K562 (cell line): ENCODE data around the gene LCE7A. TPM values are rescaled to one million over a fixed set of nuclear protein-coding genes. Genes with fewer than 3 reads are reported as not detected.

ENCODE experiments used
- ATAC-seq: fragments of 200-7000 bp; cut with Tn5 transposase; 3 replicates; pipeline ENCODE4 v1.9.1; 2020; ENCODE audit warnings: moderate library complexity
- BruUV-seq: library from RNA; stranded (reverse); fragments of 400-500 nt; replicated peaks from 2 replicates; lab custom pipeline; 2021; lab: Mats Ljungman, UMichigan
- CTCF ChIA-PET: fragments of 300-600 bp; formaldehyde crosslinking; extraction: SDS; loops from one replicate; lab custom pipeline; 2021; ENCODE audit warnings: low intra/inter-chr PET ratio; lab: Yijun Ruan, JAX
- POLR2A ChIA-PET: fragments of 300-600, 350-650 bp; sonication (Branson Sonifier 250); formaldehyde crosslinking; extraction: SDS; loops from one replicate; lab custom pipeline; 2021; ENCODE audit warnings: antibody characterized with exemption, inconsistent platforms; lab: Yijun Ruan, JAX
- DNase-seq, 4 experiments: peaks; one replicate each; pipeline versions ENCODE4 v3.0.0 to v3.0.0-alpha.2; 2011 to 2018; ENCODE audit warnings: low spot score in 3 of 4, mixed read lengths in 3 of 4; ENCODE audit errors: extremely low read depth in 1 of 4
- FAIRE-seq: peaks from 2 replicates; lab custom pipeline; 2011; peaks lifted over from hg19 to GRCh38; lab: Jason Lieb, UNC
- H2AFZ ChIP-seq: 2 replicates; pipeline ENCODE4 v1.6.0; 2011; ENCODE audit warnings: low read depth, low read length, control low read depth, inconsistent platforms
- H3K27ac ChIP-seq: fragments of 200-600 bp; 3 replicates; pipeline ENCODE4 v1.8.0; 2011; ENCODE audit warnings: low read depth, mild to moderate bottlenecking, control low read depth, inconsistent platforms, low read length, moderate library complexity, mixed read lengths; ENCODE audit errors: extremely low read depth
- H3K27me3 ChIP-seq, 2 experiments: fragments of 300-600 bp in 1 of 2; 2 replicates in 1 of 2; 3 replicates in 1 of 2; pipeline versions ENCODE4 v1.6.0 to v1.8.0; 2011; ENCODE audit warnings: inconsistent platforms in 2 of 2, low read length in 2 of 2, mild to moderate bottlenecking in 1 of 2, mixed read lengths in 1 of 2, moderate library complexity in 1 of 2; ENCODE audit not compliant: control insufficient read depth in 2 of 2, insufficient read depth in 2 of 2
- H3K36me3 ChIP-seq: fragments of 300-600 bp; 3 replicates; pipeline ENCODE4 v1.8.0; 2011; ENCODE audit warnings: mild to moderate bottlenecking, low read length, inconsistent platforms; ENCODE audit not compliant: control insufficient read depth, insufficient read depth
- H3K4me1 ChIP-seq, 2 experiments: fragments of 200-600 bp in 1 of 2; replicated peaks in 1 of 2; 2 replicates in 1 of 2; 3 replicates in 1 of 2; pipeline versions ENCODE4 v1.5.1 to v1.8.0; 2011; ENCODE audit warnings: inconsistent platforms in 2 of 2, low read length in 2 of 2, mild to moderate bottlenecking in 1 of 2, mixed read lengths in 1 of 2, moderate library complexity in 1 of 2; ENCODE audit not compliant: control insufficient read depth in 2 of 2, insufficient read depth in 2 of 2
- H3K4me2 ChIP-seq: 2 replicates; pipeline ENCODE4 v1.6.1; 2011; ENCODE audit warnings: low read length, control low read depth, inconsistent platforms, mixed read lengths; ENCODE audit not compliant: insufficient read depth
- H3K4me3 ChIP-seq: fragments of 200-600 bp; sonication (generic), shearing (Covaris generic); 2 replicates; pipeline ENCODE4 v1.5.1; 2016; ENCODE audit warnings: control low read depth, inconsistent platforms
- H3K79me2 ChIP-seq: fragments of 200-600 bp; 3 replicates; pipeline ENCODE4 v1.8.0; 2011; ENCODE audit warnings: low read length, inconsistent platforms; ENCODE audit not compliant: control insufficient read depth, insufficient read depth
- H3K9ac ChIP-seq, 2 experiments: 2 replicates each; pipeline versions ENCODE4 v1.6.0 to v1.6.1; 2011; ENCODE audit warnings: low read depth in 2 of 2, low read length in 2 of 2, control low read depth in 1 of 2, inconsistent platforms in 1 of 2, mild to moderate bottlenecking in 1 of 2, mixed read lengths in 1 of 2; ENCODE audit not compliant: insufficient read depth in 1 of 2
- H3K9me1 ChIP-seq: one replicate; pipeline ENCODE4 v1.6.0; 2011; ENCODE audit warnings: inconsistent platforms, mild to moderate bottlenecking, low read length, moderate library complexity; ENCODE audit not compliant: control insufficient read depth, insufficient read depth
- H3K9me3 ChIP-seq: replicated peaks from 2 replicates; pipeline ENCODE4 v1.5.1; 2011; ENCODE audit warnings: low read depth, low read length, inconsistent platforms; ENCODE audit not compliant: control insufficient read depth, insufficient read depth
- H4K20me1 ChIP-seq: replicated peaks from 2 replicates; pipeline ENCODE4 v1.6.1; 2011; ENCODE audit warnings: low read length, inconsistent platforms, mixed read lengths; ENCODE audit not compliant: control insufficient read depth, insufficient read depth
- DMBX1 ChIP-seq: fragments of 250-450 bp; sonication (Bioruptor Pico); IDR thresholded peaks from 2 replicates; pipeline ENCODE4 v1.8.0; 2022; ENCODE audit warnings: inconsistent platforms, mild to moderate bottlenecking, moderate library complexity, borderline replicate concordance
- ELF4 ChIP-seq: fragments of 450-650 bp; formaldehyde crosslinking; IDR thresholded peaks from 2 replicates; pipeline ENCODE4 v1.4.0; 2022; ENCODE audit warnings: missing genetic modification characterization
- EP300 ChIP-seq: IDR thresholded peaks from 2 replicates; pipeline ENCODE4 v1.6.1; 2012; ENCODE audit warnings: low read length, improper control_type of control experiment
- KDM4B ChIP-seq, 2 experiments: fragments of 450-650 bp in 1 of 2; sonication (generic) in 1 of 2; IDR thresholded peaks; 2 replicates each; pipeline ENCODE4 v1.6.1; 2016 to 2017; ENCODE audit warnings: borderline replicate concordance in 2 of 2, antibody characterized with exemption in 1 of 2, low read depth in 1 of 2, mild to moderate bottlenecking in 1 of 2
- STAG1 ChIP-seq: sonication (generic); formaldehyde crosslinking; IDR thresholded peaks from 2 replicates; pipeline ENCODE4 v1.5.0; 2020; ENCODE audit warnings: missing genetic modification reagents, borderline replicate concordance
- SUPT5H ChIP-seq: fragments of 450-650 bp; IDR thresholded peaks from 2 replicates; pipeline ENCODE4 v1.6.1; 2016
- ZFP1 ChIP-seq: fragments of 450-650 bp; formaldehyde crosslinking; IDR thresholded peaks from 2 replicates; pipeline ENCODE4 v1.4.0; 2020; ENCODE audit warnings: mild to moderate bottlenecking, mixed read lengths
- ZNF707 ChIP-seq: fragments of 250-450 bp; sonication (Bioruptor Pico); conservative IDR thresholded peaks from 2 replicates; pipeline ENCODE4 v1.8.0; 2022; ENCODE audit warnings: inconsistent platforms, mild to moderate bottlenecking, moderate library complexity
- ZNF76 ChIP-seq: fragments of 250-450 bp; sonication (Bioruptor Pico); IDR thresholded peaks from 2 replicates; pipeline ENCODE4 v1.4.0; 2020; ENCODE audit warnings: mild to moderate bottlenecking, moderate library complexity, borderline replicate concordance
- whole genome bisulfite sequencing: fragments of 100-300 bp; shearing (Covaris generic); methylation state at CpG from one replicate; pipeline ENCODE4 v1.1.6; 2016; ENCODE audit warnings: low coverage, mixed read lengths; ENCODE audit not compliant: insufficient coverage; ENCODE audit errors: missing lambda C conversion rate; 5-methylcytosine and 5-hydroxymethylcytosine counted together
- in situ Hi-C: fragments of 300-500 bp; cut with MboI; formaldehyde crosslinking; loops from 4 replicates; pipeline ENCODE4 v1.15.0; 2018; ENCODE audit warnings: inconsistent platforms, mixed read lengths
- intact Hi-C: fragments of 100-400 bp; cut with micrococcal nuclease; formaldehyde crosslinking; loops from 2 replicates; pipeline ENCODE4 v1.14.2; 2022
- polyA plus RNA-seq, 8 experiments: library from polyadenylated mRNA; depleted of rRNA in 4 of 8; stranded (reverse) in 5 of 8; unstranded in 3 of 8; fragments of >200 nt; fragmentation: Nextera tagmentation in 2 of 8; fragmentation: Illumina TruSeq in 1 of 8; extraction: Ambion mirVana in 2 of 8; extraction: Trizol in 1 of 8; gene quantifications; 2 replicates each; pipeline versions ENCODE4 v1.2.1 to v1.2.3, GENCODE V29; 2011 to 2014; ENCODE audit warnings: inconsistent platforms in 1 of 8, missing spikeins in 1 of 8
- total RNA-seq, 7 experiments: library from RNA; depleted of rRNA in 6 of 7; stranded (reverse); fragments of >200 nt in 6 of 7; fragmentation: Illumina TruSeq in 2 of 7; extraction: Trizol in 2 of 7; gene quantifications; 2 replicates each; pipeline versions ENCODE4 v1.2.1 to v1.2.3, GENCODE V29; 2011 to 2021; ENCODE audit warnings: low replicate concordance in 1 of 7
- TF ChIP-seq, protein P1 (sequence below): fragments of 250-450 bp; sonication (Bioruptor Pico); IDR thresholded peaks from 2 replicates; pipeline ENCODE4 v1.4.0; 2020; ENCODE audit warnings: mild to moderate bottlenecking, moderate library complexity

The LCE7A gene
- total and polyA plus RNA-seq, 9 of the 15 experiments (the other 6 are each of a cell fraction or from before 2014, with no cell fraction given): not detected

DNA sequence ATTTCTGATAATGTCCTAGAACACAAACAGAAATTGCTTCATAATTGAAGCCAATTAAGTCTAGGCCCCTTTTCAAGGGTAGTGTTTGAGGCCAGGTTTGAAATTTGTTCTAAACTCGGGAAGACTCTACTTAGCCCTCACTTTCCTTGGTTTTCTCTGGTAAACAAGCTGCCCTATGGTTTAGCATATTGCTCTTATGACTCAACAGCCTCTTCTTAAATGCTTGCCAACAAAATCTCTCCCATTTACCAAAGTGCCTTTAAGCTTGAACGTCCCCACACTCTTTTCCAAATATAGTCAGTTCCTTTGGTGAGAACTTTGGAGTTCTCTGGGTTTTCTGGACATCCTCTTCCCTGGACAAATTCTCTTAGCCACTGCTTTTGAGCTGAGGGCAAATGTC, 22.9 kb upstream of the LCE7A start:
- ATAC-seq: no peak
- no peaks in the 10 kb centered on the region for H3K79me2 ChIP-seq
- no peaks in the 10 kb centered on the region for H3K36me3 ChIP-seq
- DNase-seq: no peak
- no TSS peak for BruUV-seq
- no peaks in the 10 kb centered on the region for H4K20me1 ChIP-seq
- no peak for FAIRE-seq
- 0% methylated on average over 2 of the region's 2 CpGs for WGBS
- no peaks in the 10 kb centered on the region for H3K4me1 ChIP-seq
- ChIA-PET CTCF (no interaction called here), POLR2A (interaction anchor here (0.7 to 0.9 kb wide), 2 partner anchors 10 to 25 kb away, joined by 3 read pairs; partner anchors contain the start of gene LCE1A)
- H3K9ac ChIP-seq: no peak overlapping the region
- intact Hi-C loops: no loop called here
- no peak overlapping the region for H3K27ac ChIP-seq
- no peak overlapping the region for H3K4me2 ChIP-seq
- in situ Hi-C loops: no loop called here
- H3K27me3 ChIP-seq: no peaks in the 10 kb centered on the region
- no peaks in the 10 kb centered on the region for H3K9me3 ChIP-seq
- H3K4me3 ChIP-seq: no peak overlapping the region
- H2AFZ ChIP-seq: no peak overlapping the region
- TF ChIP-seq, protein P1, sequence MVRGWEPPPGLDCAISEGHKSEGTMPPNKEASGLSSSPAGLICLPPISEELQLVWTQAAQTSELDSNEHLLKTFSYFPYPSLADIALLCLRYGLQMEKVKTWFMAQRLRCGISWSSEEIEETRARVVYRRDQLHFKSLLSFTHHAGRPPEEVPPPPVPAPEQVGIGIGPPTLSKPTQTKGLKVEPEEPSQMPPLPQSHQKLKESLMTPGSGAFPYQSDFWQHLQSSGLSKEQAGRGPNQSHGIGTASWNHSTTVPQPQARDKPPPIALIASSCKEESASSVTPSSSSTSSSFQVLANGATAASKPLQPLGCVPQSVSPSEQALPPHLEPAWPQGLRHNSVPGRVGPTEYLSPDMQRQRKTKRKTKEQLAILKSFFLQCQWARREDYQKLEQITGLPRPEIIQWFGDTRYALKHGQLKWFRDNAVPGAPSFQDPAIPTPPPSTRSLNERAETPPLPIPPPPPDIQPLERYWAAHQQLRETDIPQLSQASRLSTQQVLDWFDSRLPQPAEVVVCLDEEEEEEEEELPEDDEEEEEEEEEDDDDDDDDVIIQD (CRISPR knock-in tag): no peak
- TF ChIP-seq SUPT5H (no peak), ZFP1 (CRISPR knock-in tag) (no peak), DMBX1 (CRISPR knock-in tag) (no peak), ZNF76 (no peak), ELF4 (CRISPR knock-in tag) (no peak), STAG1 (CRISPR knock-in tag) (no peak), KDM4B (IDR thresholded peaks at IDR 0.05; ENCODE audit: borderline replicate concordance in 2 of 2, low read depth in 1 of 2) (no peak), EP300 (no peak), ZNF707 (CRISPR knock-in tag) (no peak)
- H3K9me1 ChIP-seq: no peaks in the 10 kb centered on the region
